H9 (cell line): ENCODE measurements around the gene B9D1. TPM values are rescaled to one million over a fixed set of nuclear protein-coding genes. Genes with fewer than 3 reads are reported as not detected.

Source experiments
- DNase-seq: peaks from one replicate; pipeline ENCODE4 v3.0.0-alpha.2; 2017
- H2AFZ ChIP-seq: one replicate; pipeline ENCODE4 v1.6.1; 2013; ENCODE audit warnings: mild to moderate bottlenecking, low read length, control low read depth, moderate library complexity
- H2AK5ac ChIP-seq: 2 replicates; pipeline ENCODE4 v1.6.1; 2013; ENCODE audit warnings: low read length, control low read depth, mixed read lengths; ENCODE audit not compliant: insufficient read length
- H2BK120ac ChIP-seq: one replicate; pipeline ENCODE4 v1.6.1; 2013; ENCODE audit warnings: low read depth, mild to moderate bottlenecking, low read length, control low read depth, inconsistent platforms; ENCODE audit not compliant: poor library complexity, severe bottlenecking
- H2BK12ac ChIP-seq: 2 replicates; pipeline ENCODE4 v1.6.1; 2013; ENCODE audit warnings: low read length, control low read depth, mixed read lengths, low read depth; ENCODE audit not compliant: insufficient read length
- H2BK15ac ChIP-seq: 2 replicates; pipeline ENCODE4 v1.6.1; 2013; ENCODE audit warnings: low read depth, low read length, control low read depth
- H2BK20ac ChIP-seq: one replicate; pipeline ENCODE4 v1.6.1; 2013; ENCODE audit warnings: low read depth, mild to moderate bottlenecking, low read length, control low read depth, inconsistent platforms; ENCODE audit not compliant: poor library complexity, severe bottlenecking
- H2BK5ac ChIP-seq: 2 replicates; pipeline ENCODE4 v1.6.1; 2013; ENCODE audit warnings: low read length, control low read depth, mixed read lengths; ENCODE audit not compliant: insufficient read length
- H3K14ac ChIP-seq: 2 replicates; pipeline ENCODE4 v1.6.1; 2013; ENCODE audit warnings: low read length, control low read depth; ENCODE audit not compliant: insufficient read depth
- H3K18ac ChIP-seq: 2 replicates; pipeline ENCODE4 v1.6.1; 2013; ENCODE audit warnings: low read depth, mild to moderate bottlenecking, mixed read lengths, low read length, control low read depth; ENCODE audit not compliant: insufficient read length
- H3K23ac ChIP-seq: 2 replicates; pipeline ENCODE4 v1.6.1; 2013; ENCODE audit warnings: low read length, control low read depth, mixed read lengths, low read depth; ENCODE audit not compliant: insufficient read length
- H3K23me2 ChIP-seq: 2 replicates; pipeline ENCODE4 v1.6.1; 2013; ENCODE audit warnings: low read depth, mild to moderate bottlenecking, mixed read lengths, low read length, control low read depth; ENCODE audit not compliant: insufficient read length, poor library complexity, severe bottlenecking
- H3K27ac ChIP-seq: 2 replicates; pipeline ENCODE4 v1.5.1; 2013; ENCODE audit warnings: low read length, control low read depth, mixed read lengths, low read depth; ENCODE audit not compliant: insufficient read length
- H3K27me3 ChIP-seq: 2 replicates; pipeline ENCODE4 v1.6.1; 2013; ENCODE audit warnings: low read length, control low read depth, inconsistent platforms; ENCODE audit not compliant: insufficient read depth
- H3K4ac ChIP-seq: 2 replicates; pipeline ENCODE4 v1.6.1; 2013; ENCODE audit warnings: low read depth, mild to moderate bottlenecking, control low read depth, inconsistent platforms, low read length, moderate library complexity
- H3K4me1 ChIP-seq: 2 replicates; pipeline ENCODE4 v1.6.1; 2013; ENCODE audit warnings: low read length, control low read depth, inconsistent platforms; ENCODE audit not compliant: insufficient read depth
- H3K4me2 ChIP-seq: 2 replicates; pipeline ENCODE4 v1.6.1; 2013; ENCODE audit warnings: low read length, control low read depth, mixed read lengths; ENCODE audit not compliant: insufficient read length, insufficient read depth
- H3K56ac ChIP-seq: 2 replicates; pipeline ENCODE4 v1.6.1; 2013; ENCODE audit warnings: low read depth, mild to moderate bottlenecking, mixed read lengths, low read length, control low read depth; ENCODE audit not compliant: insufficient read length
- H3K79me1 ChIP-seq: 2 replicates; pipeline ENCODE4 v1.6.1; 2013; ENCODE audit warnings: low read depth, mild to moderate bottlenecking, moderate library complexity, low read length, control low read depth, inconsistent platforms; ENCODE audit not compliant: insufficient read depth, poor library complexity, severe bottlenecking
- H3K79me2 ChIP-seq: 2 replicates; pipeline ENCODE4 v1.6.1; 2013; ENCODE audit warnings: low read length, control low read depth, inconsistent platforms; ENCODE audit not compliant: insufficient read depth
- H3K9ac ChIP-seq: 2 replicates; pipeline ENCODE4 v1.6.1; 2013; ENCODE audit warnings: low read length, control low read depth, mixed read lengths; ENCODE audit not compliant: insufficient read length; ENCODE audit errors: extremely low read depth
- H3K9me3 ChIP-seq: one replicate; pipeline ENCODE4 v1.6.1; 2013; ENCODE audit warnings: low read depth, low read length, inconsistent platforms; ENCODE audit not compliant: control insufficient read depth
- H3T11ph ChIP-seq: one replicate; pipeline ENCODE4 v1.6.1; 2013; ENCODE audit warnings: mild to moderate bottlenecking, low read length, control low read depth, inconsistent platforms
- H4K20me1 ChIP-seq: one replicate; pipeline ENCODE4 v1.6.1; 2013; ENCODE audit not compliant: control insufficient read depth, insufficient read length, insufficient read depth
- H4K5ac ChIP-seq: 2 replicates; pipeline ENCODE4 v1.6.1; 2013; ENCODE audit warnings: low read depth, mild to moderate bottlenecking, mixed read lengths, low read length, control low read depth; ENCODE audit not compliant: insufficient read length
- H4K8ac ChIP-seq: replicated peaks from 2 replicates; pipeline ENCODE4 v1.6.1; 2013; ENCODE audit warnings: low read length, control low read depth, mixed read lengths, low read depth; ENCODE audit not compliant: insufficient read length
- H4K91ac ChIP-seq: 2 replicates; pipeline ENCODE4 v1.6.1; 2013; ENCODE audit warnings: low read depth, mild to moderate bottlenecking, moderate library complexity, mixed read lengths, low read length, control low read depth; ENCODE audit not compliant: insufficient read length
- H3K27ac Mint-ChIP-seq, 3 experiments: 2 replicates in 2 of 3; 3 replicates in 1 of 3; pipeline ENCODE4 v1.8.0; 2020 to 2021; ENCODE audit warnings: mixed read lengths in 3 of 3, mild to moderate bottlenecking in 1 of 3, moderate library complexity in 1 of 3
- H3K27me3 Mint-ChIP-seq: 2 replicates; pipeline ENCODE4 v1.8.0; 2021; ENCODE audit warnings: low read depth, mild to moderate bottlenecking, moderate library complexity, mixed read lengths
- H3K36me3 Mint-ChIP-seq, 3 experiments: 2 replicates in 2 of 3; 3 replicates in 1 of 3; pipeline ENCODE4 v1.8.0; 2020 to 2021; ENCODE audit warnings: low read depth in 3 of 3, mixed read lengths in 3 of 3; ENCODE audit not compliant: insufficient read depth in 1 of 3
- H3K4me1 Mint-ChIP-seq, 2 experiments: 2 replicates each; pipeline ENCODE4 v1.8.0; 2020; ENCODE audit warnings: mixed read lengths in 2 of 2
- H3K4me3 Mint-ChIP-seq, 2 experiments: 2 replicates in 1 of 2; 3 replicates in 1 of 2; pipeline ENCODE4 v1.8.0; 2020 to 2021; ENCODE audit warnings: mild to moderate bottlenecking in 2 of 2, mixed read lengths in 2 of 2, moderate library complexity in 1 of 2
- H3K9me3 Mint-ChIP-seq, 2 experiments: 2 replicates in 1 of 2; 3 replicates in 1 of 2; pipeline ENCODE4 v1.8.0; 2020; ENCODE audit warnings: mild to moderate bottlenecking in 2 of 2, mixed read lengths in 2 of 2, moderate library complexity in 1 of 2
- CTCF ChIP-seq: fragments of 200-600 bp; sonication (generic); conservative IDR thresholded peaks from 3 replicates; pipeline ENCODE4 v1.8.0; 2021; ENCODE audit warnings: antibody characterized with exemption, mild to moderate bottlenecking
- WGBS: extraction: QIAGEN DNeasy Blood & Tissue Kit; methylation state at CpG from one replicate; pipeline ENCODE4 v1.1.7; 2013; ENCODE audit warnings: missing lambda C conversion rate, low lambda C conversion rate, mixed read lengths; ENCODE audit not compliant: insufficient read length; ENCODE audit errors: extremely low coverage; 5-methylcytosine and 5-hydroxymethylcytosine counted together
- total RNA-seq: library from RNA; stranded (reverse); gene quantifications from 2 replicates; pipeline ENCODE4 v1.2.1, GENCODE V29; 2021

B9D1 gene
- total RNA-seq, 1 experiment from 2014 or later = 30.4 TPM

DNA sequence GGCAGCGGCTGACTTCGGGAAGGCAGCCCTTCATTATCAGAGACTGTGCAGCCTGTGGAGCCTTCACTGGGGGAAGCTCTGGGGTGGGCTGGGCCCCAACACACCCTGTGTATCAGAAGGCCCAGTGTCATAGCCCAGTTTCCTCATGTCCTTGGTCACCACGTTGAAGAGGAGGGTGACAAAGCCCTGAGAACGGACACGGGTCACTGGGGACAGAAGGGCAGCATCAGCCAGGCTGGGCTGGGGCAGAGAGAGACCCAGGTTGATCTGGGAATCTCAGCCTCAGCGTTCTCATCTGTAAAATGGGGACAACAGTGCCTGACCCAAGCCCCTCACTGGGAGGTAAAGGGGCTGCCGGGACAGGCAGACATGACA is 19.3 kb downstream of the B9D1 start:
- no peak overlapping the region for H2BK12ac ChIP-seq
- no peaks in the 10 kb centered on the region for H3K9me3 Mint-ChIP-seq
- H3K27me3 ChIP-seq = no peaks in the 10 kb centered on the region
- H3T11ph ChIP-seq = no peak overlapping the region
- no peaks in the 10 kb centered on the region for H3K79me1 ChIP-seq
- H4K91ac ChIP-seq = no peak overlapping the region
- no peaks in the 10 kb centered on the region for H3K27me3 Mint-ChIP-seq
- H3K4me3 Mint-ChIP-seq = no peak overlapping the region
- no peak overlapping the region for H3K4ac ChIP-seq
- no peaks in the 10 kb centered on the region for H3K9me3 ChIP-seq
- H3K4me1 ChIP-seq = peaks cover 7% of the 10 kb centered on the region; the same call in 1 of the 2 replicates
- no peak overlapping the region for H3K9ac ChIP-seq
- no peak overlapping the region for H2AK5ac ChIP-seq
- no peak overlapping the region for H3K14ac ChIP-seq
- H4K8ac ChIP-seq = no peak overlapping the region
- no peaks in the 10 kb centered on the region for H4K20me1 ChIP-seq
- no peak overlapping the region for H2BK120ac ChIP-seq
- H3K23ac ChIP-seq = no peak overlapping the region
- no peak overlapping the region for H2AFZ ChIP-seq
- no peak overlapping the region for H3K27ac Mint-ChIP-seq
- H3K36me3 Mint-ChIP-seq = peaks cover 6 to 12% (median 11%) of the 10 kb centered on the region in 3 experiments; a peak in 6 of 7 replicates
- WGBS = no CpG with 5 or more reads among the region's 7 CpGs
- H2BK5ac ChIP-seq = no peak overlapping the region
- DNase-seq = no peak
- TF ChIP-seq CTCF = no peak
- no peak overlapping the region for H2BK15ac ChIP-seq
- peaks cover 25 to 32% of the 10 kb centered on the region in 2 experiments for H3K4me1 Mint-ChIP-seq
- no peaks in the 10 kb centered on the region for H3K79me2 ChIP-seq
- no peak overlapping the region for H3K4me2 ChIP-seq
- H3K23me2 ChIP-seq = no peaks in the 10 kb centered on the region
- H4K5ac ChIP-seq = no peak overlapping the region
- H3K56ac ChIP-seq = no peak overlapping the region
- H3K18ac ChIP-seq = no peak overlapping the region
- no peak overlapping the region for H2BK20ac ChIP-seq
- no peak overlapping the region for H3K27ac ChIP-seq
